ENCODE measurements around the gene IDNK.

IDNK gene

DNA sequence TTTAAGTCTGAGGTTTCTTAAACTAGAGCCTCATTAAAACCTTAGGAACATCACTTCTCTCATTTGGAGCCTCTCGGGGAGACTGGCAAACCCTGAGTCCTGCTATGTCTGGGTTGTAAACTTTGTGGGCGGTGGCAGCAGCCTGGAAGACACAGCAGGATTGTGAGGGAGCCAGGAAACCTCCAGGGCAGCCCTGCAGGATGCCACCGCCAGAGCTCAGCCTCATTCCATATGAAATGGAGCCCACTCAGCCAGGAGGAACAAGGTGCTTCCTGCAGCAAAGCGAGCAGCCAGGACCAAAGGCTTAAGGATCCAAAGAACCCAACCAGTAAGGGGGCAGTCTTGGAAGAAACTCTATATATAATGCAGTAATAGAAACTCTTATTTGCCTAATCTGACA, 37.9 kb upstream of the IDNK start:
- Histone ChIP-seq H3K9me3 (ENCODE audit: control insufficient read depth, low read length) (no peaks in the 10 kb centered on the region), H3K36me3 (ENCODE audit: control insufficient read depth, insufficient read depth, low read length) (no peaks in the 10 kb centered on the region), H3K4me2 (ENCODE audit: low read length) (no peak overlapping the region), H3K9ac (no peak overlapping the region), H3K27ac (no peak overlapping the region), H3K4me1 (no peaks in the 10 kb centered on the region), H3K27me3 (ENCODE audit: control insufficient read depth, insufficient read depth, low read length) (no peaks in the 10 kb centered on the region), H3K79me2 (no peaks in the 10 kb centered on the region), H2AFZ (no peak overlapping the region), H3K4me3 (ENCODE audit: low read depth, low read length) (no peak overlapping the region)
- TF ChIP-seq, protein P1, sequence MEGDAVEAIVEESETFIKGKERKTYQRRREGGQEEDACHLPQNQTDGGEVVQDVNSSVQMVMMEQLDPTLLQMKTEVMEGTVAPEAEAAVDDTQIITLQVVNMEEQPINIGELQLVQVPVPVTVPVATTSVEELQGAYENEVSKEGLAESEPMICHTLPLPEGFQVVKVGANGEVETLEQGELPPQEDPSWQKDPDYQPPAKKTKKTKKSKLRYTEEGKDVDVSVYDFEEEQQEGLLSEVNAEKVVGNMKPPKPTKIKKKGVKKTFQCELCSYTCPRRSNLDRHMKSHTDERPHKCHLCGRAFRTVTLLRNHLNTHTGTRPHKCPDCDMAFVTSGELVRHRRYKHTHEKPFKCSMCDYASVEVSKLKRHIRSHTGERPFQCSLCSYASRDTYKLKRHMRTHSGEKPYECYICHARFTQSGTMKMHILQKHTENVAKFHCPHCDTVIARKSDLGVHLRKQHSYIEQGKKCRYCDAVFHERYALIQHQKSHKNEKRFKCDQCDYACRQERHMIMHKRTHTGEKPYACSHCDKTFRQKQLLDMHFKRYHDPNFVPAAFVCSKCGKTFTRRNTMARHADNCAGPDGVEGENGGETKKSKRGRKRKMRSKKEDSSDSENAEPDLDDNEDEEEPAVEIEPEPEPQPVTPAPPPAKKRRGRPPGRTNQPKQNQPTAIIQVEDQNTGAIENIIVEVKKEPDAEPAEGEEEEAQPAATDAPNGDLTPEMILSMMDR (IDR thresholded peaks at IDR 0.05): no peak

DNA sequence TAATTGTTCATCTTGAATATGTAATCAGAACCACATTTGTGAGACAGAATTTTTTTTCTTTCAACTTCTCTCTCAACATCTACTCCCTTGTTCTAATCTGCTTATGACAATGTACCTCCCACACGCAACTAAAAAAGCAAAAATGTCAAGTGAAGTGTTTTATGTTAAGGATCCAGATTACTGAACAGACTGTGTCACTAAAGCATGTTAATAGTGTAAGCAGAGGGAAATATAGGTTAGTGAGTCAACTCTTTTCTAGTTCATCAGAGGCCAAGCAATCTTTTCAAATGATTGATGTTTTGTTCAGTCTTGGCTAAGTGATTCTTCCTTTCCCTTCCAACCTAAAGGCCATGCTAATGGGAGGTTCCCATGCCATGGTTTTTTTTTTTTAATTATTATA, 34.7 kb upstream of the IDNK start:
- no peaks in the 10 kb centered on the region for H3K36me3 ChIP-seq (ENCODE audit: control insufficient read depth, insufficient read depth, low read length)
- TF ChIP-seq, protein P1 (IDR thresholded peaks at IDR 0.05): no peak
- H3K27ac ChIP-seq: no peak overlapping the region
- no peaks in the 10 kb centered on the region for H3K9me3 ChIP-seq (ENCODE audit: control insufficient read depth, low read length)
- no peak overlapping the region for H3K9ac ChIP-seq
- H2AFZ ChIP-seq: no peak overlapping the region
- H3K27me3 ChIP-seq (ENCODE audit: control insufficient read depth, insufficient read depth, low read length): no peaks in the 10 kb centered on the region
- no peaks in the 10 kb centered on the region for H3K4me1 ChIP-seq
- H3K4me3 ChIP-seq (ENCODE audit: low read depth, low read length): no peak overlapping the region
- H3K79me2 ChIP-seq: no peaks in the 10 kb centered on the region
- H3K4me2 ChIP-seq (ENCODE audit: low read length): no peak overlapping the region

- no peak overlapping the region for H3K4me3 ChIP-seq (ENCODE audit: low read depth, low read length)
- H3K9me3 ChIP-seq (ENCODE audit: control insufficient read depth, low read length): no peaks in the 10 kb centered on the region
- no peaks in the 10 kb centered on the region for H3K36me3 ChIP-seq (ENCODE audit: control insufficient read depth, insufficient read depth, low read length)
- no peaks in the 10 kb centered on the region for H3K79me2 ChIP-seq
- H3K27ac ChIP-seq: no peak overlapping the region
- H3K4me2 ChIP-seq (ENCODE audit: low read length): no peak overlapping the region
- no peaks in the 10 kb centered on the region for H3K27me3 ChIP-seq (ENCODE audit: control insufficient read depth, insufficient read depth, low read length)
- H3K9ac ChIP-seq: no peak overlapping the region
- TF ChIP-seq, protein P1 (IDR thresholded peaks at IDR 0.05): peak; percentile 55
- no peaks in the 10 kb centered on the region for H3K4me1 ChIP-seq
- H2AFZ ChIP-seq: peak overlapping the region; percentile 28
Observed at GRCh38 chr9:83596899-83597504, 25.9 kb upstream of the IDNK start.

- Histone ChIP-seq H3K36me3 (ENCODE audit: control insufficient read depth, insufficient read depth, low read length) (no peaks in the 10 kb centered on the region), H3K4me3 (ENCODE audit: low read depth, low read length) (no peak overlapping the region), H3K9ac (no peak overlapping the region), H3K79me2 (no peaks in the 10 kb centered on the region), H3K27ac (no peak overlapping the region), H3K4me1 (no peaks in the 10 kb centered on the region), H2AFZ (no peak overlapping the region), H3K4me2 (ENCODE audit: low read length) (no peak overlapping the region), H3K9me3 (ENCODE audit: control insufficient read depth, low read length) (no peaks in the 10 kb centered on the region), H3K27me3 (ENCODE audit: control insufficient read depth, insufficient read depth, low read length) (no peaks in the 10 kb centered on the region)
- TF ChIP-seq, protein P1 (IDR thresholded peaks at IDR 0.05): no peak
Observed at GRCh38 chr9:83598487-83598886, 24.5 kb upstream of the IDNK start.

DNA sequence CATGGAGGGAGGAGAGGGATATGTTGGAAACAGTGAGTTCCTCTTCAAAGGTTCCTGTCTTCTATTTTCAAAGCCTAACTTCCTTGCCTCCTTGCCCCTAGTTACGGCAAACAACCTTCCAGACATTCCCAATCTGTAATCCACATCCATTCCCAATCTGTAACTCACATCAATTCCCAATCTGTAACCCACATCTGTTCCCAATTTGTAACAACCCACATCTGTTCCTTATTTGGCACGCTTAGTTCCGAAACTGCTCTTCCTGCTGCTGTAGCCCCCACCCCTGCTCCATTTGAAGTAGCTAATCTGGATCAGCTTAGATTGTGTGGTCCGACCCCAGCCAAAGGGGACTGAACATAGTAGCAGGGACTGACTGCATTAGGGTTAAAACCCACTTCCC, 23.9 kb upstream of the IDNK start:
- Histone ChIP-seq H3K4me1 (no peaks in the 10 kb centered on the region), H3K36me3 (ENCODE audit: control insufficient read depth, insufficient read depth, low read length) (no peaks in the 10 kb centered on the region), H3K4me3 (ENCODE audit: low read depth, low read length) (no peak overlapping the region), H2AFZ (no peak overlapping the region), H3K27me3 (ENCODE audit: control insufficient read depth, insufficient read depth, low read length) (no peaks in the 10 kb centered on the region), H3K27ac (no peak overlapping the region), H3K9me3 (ENCODE audit: control insufficient read depth, low read length) (no peaks in the 10 kb centered on the region), H3K9ac (no peak overlapping the region), H3K79me2 (no peaks in the 10 kb centered on the region), H3K4me2 (ENCODE audit: low read length) (no peak overlapping the region)
- TF ChIP-seq, protein P1 (IDR thresholded peaks at IDR 0.05): no peak

Measured in parathyroid adenoma (tissue), 2 donors.